ENCODE data around the gene BLOC1S5. TPM values are rescaled to one million over a fixed set of nuclear protein-coding genes. Genes with fewer than 3 reads are reported as not detected.

The BLOC1S5 gene
- total and polyA plus RNA-seq, 2 of the 13 experiments (the other 11 are each of a cell fraction or from before 2014, with no cell fraction given), result 10.5 to 41.5 TPM

DNA sequence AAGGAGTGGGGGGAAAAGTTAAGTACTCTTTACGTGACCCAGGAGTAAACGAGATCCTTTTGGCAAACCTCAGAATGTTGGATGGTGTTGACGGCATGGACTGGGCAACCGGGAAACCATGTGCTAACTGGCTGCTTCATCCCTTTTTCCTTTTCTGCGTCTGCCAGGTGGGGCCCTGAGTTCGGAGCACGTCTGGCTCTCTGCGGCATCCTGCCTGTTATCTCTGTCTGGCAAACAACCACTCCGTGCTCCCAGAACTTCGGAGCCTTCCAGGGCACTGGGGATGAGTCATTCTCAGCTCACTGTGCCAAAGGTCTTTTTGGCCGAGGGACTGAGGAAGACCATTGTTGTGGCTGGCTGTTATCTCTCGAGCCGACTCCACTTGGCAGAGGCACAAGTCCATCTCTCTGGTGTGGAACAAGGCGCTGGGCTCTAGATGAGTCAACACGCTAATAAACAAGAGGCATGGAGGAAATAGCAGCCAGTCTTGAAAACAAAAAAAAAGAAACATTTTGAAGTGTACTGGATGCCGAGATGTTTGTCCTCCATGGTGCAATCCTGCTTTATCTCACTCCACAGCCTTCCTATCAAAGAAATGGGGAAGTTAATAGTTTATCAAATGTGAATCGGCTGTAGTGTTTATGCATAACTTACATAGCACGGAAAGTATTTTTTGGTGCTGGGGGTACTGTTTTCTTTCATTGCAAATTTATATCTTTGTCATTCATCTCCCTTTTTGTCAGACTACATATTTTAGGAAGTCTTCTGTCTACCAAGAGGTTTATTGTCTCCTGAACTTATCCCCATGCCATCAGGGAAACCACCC lies 89.0 kb downstream of the BLOC1S5 start (continued):
- TF ChIP-seq, protein P1, sequence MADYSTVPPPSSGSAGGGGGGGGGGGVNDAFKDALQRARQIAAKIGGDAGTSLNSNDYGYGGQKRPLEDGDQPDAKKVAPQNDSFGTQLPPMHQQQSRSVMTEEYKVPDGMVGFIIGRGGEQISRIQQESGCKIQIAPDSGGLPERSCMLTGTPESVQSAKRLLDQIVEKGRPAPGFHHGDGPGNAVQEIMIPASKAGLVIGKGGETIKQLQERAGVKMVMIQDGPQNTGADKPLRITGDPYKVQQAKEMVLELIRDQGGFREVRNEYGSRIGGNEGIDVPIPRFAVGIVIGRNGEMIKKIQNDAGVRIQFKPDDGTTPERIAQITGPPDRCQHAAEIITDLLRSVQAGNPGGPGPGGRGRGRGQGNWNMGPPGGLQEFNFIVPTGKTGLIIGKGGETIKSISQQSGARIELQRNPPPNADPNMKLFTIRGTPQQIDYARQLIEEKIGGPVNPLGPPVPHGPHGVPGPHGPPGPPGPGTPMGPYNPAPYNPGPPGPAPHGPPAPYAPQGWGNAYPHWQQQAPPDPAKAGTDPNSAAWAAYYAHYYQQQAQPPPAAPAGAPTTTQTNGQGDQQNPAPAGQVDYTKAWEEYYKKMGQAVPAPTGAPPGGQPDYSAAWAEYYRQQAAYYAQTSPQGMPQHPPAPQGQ (CRISPR knock-in tag; IDR thresholded peaks at IDR 0.05; ENCODE audit: borderline replicate concordance), result no peak; the same call in 1 of the 2 replicates
- TF ChIP-seq ZNF674 (CRISPR knock-in tag; IDR thresholded peaks at IDR 0.05; ENCODE audit: low read depth) (no peak; the same call in 1 of the 2 replicates), ZNF546 (CRISPR knock-in tag; conservative IDR thresholded peaks at IDR 0.05) (no peak), TAF15 (IDR thresholded peaks at IDR 0.05; ENCODE audit: low read depth, low read length, poor library complexity, severe bottlenecking) (no peak), MAFG (CRISPR knock-in tag; IDR thresholded peaks at IDR 0.05) (no peak), HNRNPL (IDR thresholded peaks at IDR 0.05; ENCODE audit: low read depth, low read length) (peak; percentile 86; the same call in 1 of the 2 replicates), DPF2 (CRISPR knock-in tag; IDR thresholded peaks at IDR 0.05; ENCODE audit: borderline replicate concordance, low read depth) (peak; percentile 97), BHLHE40 (IDR thresholded peaks at IDR 0.05; ENCODE audit: low read length) (no peak; the same call in none of the 2 replicates), ZNF446 (CRISPR knock-in tag; IDR thresholded peaks at IDR 0.05) (no peak), SOX6 (IDR thresholded peaks at IDR 0.05) (no peak), SOX6 (CRISPR knock-in tag; IDR thresholded peaks at IDR 0.05) (peak; percentile 100), KLF11 (CRISPR knock-in tag; IDR thresholded peaks at IDR 0.05) (no peak), ZNF567 (CRISPR knock-in tag; IDR thresholded peaks at IDR 0.05; ENCODE audit: borderline replicate concordance) (peak; percentile 26; the same call in 1 of the 2 replicates), HOXD1 (CRISPR knock-in tag; IDR thresholded peaks at IDR 0.05) (0 out of 2 replicates have a peak, but pooled peaks have one; percentile 26)
- TF ChIP-seq, protein P2, sequence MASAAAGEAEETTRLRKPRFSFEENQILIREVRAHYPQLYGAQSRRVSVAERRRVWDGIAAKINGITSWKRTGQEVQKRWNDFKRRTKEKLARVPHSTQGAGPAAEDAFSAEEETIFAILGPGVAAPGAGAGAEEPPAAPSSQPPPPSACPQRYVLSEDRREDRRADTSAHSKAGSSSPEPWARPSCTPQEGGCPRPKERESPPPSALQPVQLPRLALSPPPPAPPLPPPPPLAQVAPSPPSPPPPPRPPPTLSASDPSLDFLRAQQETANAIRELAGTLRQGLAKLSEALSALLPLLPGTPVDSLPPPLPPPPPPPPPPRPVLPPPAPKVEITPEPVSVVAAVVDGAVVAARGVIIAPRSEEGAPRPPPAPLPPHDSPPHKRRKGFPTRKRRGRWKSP (CRISPR knock-in tag; IDR thresholded peaks at IDR 0.05), result peak; percentile 95
- TF ChIP-seq, protein P3, sequence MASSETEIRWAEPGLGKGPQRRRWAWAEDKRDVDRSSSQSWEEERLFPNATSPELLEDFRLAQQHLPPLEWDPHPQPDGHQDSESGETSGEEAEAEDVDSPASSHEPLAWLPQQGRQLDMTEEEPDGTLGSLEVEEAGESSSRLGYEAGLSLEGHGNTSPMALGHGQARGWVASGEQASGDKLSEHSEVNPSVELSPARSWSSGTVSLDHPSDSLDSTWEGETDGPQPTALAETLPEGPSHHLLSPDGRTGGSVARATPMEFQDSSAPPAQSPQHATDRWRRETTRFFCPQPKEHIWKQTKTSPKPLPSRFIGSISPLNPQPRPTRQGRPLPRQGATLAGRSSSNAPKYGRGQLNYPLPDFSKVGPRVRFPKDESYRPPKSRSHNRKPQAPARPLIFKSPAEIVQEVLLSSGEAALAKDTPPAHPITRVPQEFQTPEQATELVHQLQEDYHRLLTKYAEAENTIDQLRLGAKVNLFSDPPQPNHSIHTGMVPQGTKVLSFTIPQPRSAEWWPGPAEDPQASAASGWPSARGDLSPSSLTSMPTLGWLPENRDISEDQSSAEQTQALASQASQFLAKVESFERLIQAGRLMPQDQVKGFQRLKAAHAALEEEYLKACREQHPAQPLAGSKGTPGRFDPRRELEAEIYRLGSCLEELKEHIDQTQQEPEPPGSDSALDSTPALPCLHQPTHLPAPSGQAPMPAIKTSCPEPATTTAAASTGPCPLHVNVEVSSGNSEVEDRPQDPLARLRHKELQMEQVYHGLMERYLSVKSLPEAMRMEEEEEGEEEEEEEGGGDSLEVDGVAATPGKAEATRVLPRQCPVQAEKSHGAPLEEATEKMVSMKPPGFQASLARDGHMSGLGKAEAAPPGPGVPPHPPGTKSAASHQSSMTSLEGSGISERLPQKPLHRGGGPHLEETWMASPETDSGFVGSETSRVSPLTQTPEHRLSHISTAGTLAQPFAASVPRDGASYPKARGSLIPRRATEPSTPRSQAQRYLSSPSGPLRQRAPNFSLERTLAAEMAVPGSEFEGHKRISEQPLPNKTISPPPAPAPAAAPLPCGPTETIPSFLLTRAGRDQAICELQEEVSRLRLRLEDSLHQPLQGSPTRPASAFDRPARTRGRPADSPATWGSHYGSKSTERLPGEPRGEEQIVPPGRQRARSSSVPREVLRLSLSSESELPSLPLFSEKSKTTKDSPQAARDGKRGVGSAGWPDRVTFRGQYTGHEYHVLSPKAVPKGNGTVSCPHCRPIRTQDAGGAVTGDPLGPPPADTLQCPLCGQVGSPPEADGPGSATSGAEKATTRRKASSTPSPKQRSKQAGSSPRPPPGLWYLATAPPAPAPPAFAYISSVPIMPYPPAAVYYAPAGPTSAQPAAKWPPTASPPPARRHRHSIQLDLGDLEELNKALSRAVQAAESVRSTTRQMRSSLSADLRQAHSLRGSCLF (CRISPR knock-in tag; IDR thresholded peaks at IDR 0.05; ENCODE audit: borderline replicate concordance), result no peak
- TF ChIP-seq, protein P4, sequence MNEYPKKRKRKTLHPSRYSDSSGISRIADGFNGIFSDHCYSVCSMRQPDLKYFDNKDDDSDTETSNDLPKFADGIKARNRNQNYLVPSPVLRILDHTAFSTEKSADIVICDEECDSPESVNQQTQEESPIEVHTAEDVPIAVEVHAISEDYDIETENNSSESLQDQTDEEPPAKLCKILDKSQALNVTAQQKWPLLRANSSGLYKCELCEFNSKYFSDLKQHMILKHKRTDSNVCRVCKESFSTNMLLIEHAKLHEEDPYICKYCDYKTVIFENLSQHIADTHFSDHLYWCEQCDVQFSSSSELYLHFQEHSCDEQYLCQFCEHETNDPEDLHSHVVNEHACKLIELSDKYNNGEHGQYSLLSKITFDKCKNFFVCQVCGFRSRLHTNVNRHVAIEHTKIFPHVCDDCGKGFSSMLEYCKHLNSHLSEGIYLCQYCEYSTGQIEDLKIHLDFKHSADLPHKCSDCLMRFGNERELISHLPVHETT (CRISPR knock-in tag; conservative IDR thresholded peaks at IDR 0.05), result no peak; the same call in 1 of the 2 replicates
